Effector memory CD4-positive, alpha-beta T cell (primary cell): Measurements from ENCODE around the gene SH3RF1.

ENCODE experiments used
- DNase-seq, 3 donors: peaks; one replicate each; pipeline ENCODE4 v3.0.0-alpha.2; 2020
- H3K27ac ChIP-seq: 2 replicates; pipeline ENCODE4 v1.7.0; 2013; ENCODE audit warnings: mild to moderate bottlenecking, low read length, moderate library complexity; ENCODE audit not compliant: insufficient read depth, poor library complexity, severe bottlenecking
- H3K27me3 ChIP-seq: replicated peaks from 2 replicates; pipeline ENCODE4 v1.7.0; 2013; ENCODE audit warnings: mild to moderate bottlenecking, low read length; ENCODE audit not compliant: insufficient read depth, control insufficient read depth, poor library complexity, severe bottlenecking
- H3K36me3 ChIP-seq: 2 replicates; pipeline ENCODE4 v1.7.0; 2013; ENCODE audit warnings: mild to moderate bottlenecking, low read length, moderate library complexity; ENCODE audit not compliant: control insufficient read depth, insufficient read depth
- H3K4me1 ChIP-seq: 2 replicates; pipeline ENCODE4 v1.7.0; 2013; ENCODE audit warnings: low read length, mild to moderate bottlenecking; ENCODE audit not compliant: control insufficient read depth, insufficient read depth, poor library complexity, severe bottlenecking
- H3K4me3 ChIP-seq: 2 replicates; pipeline ENCODE4 v1.7.0; 2013; ENCODE audit warnings: low read length, low read depth, mild to moderate bottlenecking; ENCODE audit not compliant: insufficient read depth, poor library complexity, severe bottlenecking
- H3K9me3 ChIP-seq: 2 replicates; pipeline ENCODE4 v1.7.0; 2013; ENCODE audit warnings: mild to moderate bottlenecking, low read length, moderate library complexity; ENCODE audit not compliant: control insufficient read depth

SH3RF1 gene

GRCh38 chr4:169102026-169102425 lies 168.7 kb downstream of the SH3RF1 start:
- H3K27ac ChIP-seq, result no peak overlapping the region
- H3K4me3 ChIP-seq, result no peak overlapping the region
- no peak for DNase-seq

DNA sequence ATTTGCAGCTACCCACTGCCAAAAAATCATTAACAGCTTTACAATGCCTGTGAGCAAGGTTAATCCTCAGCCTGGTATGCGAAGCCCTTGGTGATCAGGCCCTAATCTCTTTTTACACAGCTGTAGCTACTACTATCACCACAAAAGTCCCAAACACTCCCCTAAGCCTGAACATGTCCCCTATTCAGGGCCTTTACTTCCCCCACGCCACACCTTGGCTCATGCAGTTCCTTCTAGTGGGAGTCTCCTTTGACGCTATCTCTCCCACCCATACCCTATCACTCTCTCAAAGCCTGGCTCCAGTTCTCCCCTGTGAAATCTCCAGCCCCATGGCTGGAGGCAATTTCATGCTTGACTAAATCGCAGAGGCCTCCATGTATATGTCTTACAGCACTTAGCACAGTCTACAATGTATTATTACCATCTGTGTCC lies 170.1 kb downstream of the SH3RF1 start:
- H3K36me3 ChIP-seq, result no peaks in the 10 kb centered on the region
- no peak for DNase-seq
- H3K4me1 ChIP-seq, result no peaks in the 10 kb centered on the region
- H3K4me3 ChIP-seq, result no peak overlapping the region
- no peak overlapping the region for H3K27ac ChIP-seq
- H3K27me3 ChIP-seq, result no peaks in the 10 kb centered on the region
- no peaks in the 10 kb centered on the region for H3K9me3 ChIP-seq

More at GRCh38 chr4:169102026-169102425, 168.7 kb downstream of the SH3RF1 start:
- Histone ChIP-seq H3K4me1 (no peaks in the 10 kb centered on the region), H3K9me3 (no peaks in the 10 kb centered on the region), H3K27me3 (no peaks in the 10 kb centered on the region), H3K36me3 (no peaks in the 10 kb centered on the region)

GRCh38 chr4:169099771-169100180 lies 171.0 kb downstream of the SH3RF1 start:
- H3K9me3 ChIP-seq, result no peaks in the 10 kb centered on the region
- no peaks in the 10 kb centered on the region for H3K27me3 ChIP-seq
- no peak overlapping the region for H3K27ac ChIP-seq
- no peak overlapping the region for H3K4me3 ChIP-seq
- no peak for DNase-seq
- H3K36me3 ChIP-seq, result no peaks in the 10 kb centered on the region
- no peaks in the 10 kb centered on the region for H3K4me1 ChIP-seq

DNA sequence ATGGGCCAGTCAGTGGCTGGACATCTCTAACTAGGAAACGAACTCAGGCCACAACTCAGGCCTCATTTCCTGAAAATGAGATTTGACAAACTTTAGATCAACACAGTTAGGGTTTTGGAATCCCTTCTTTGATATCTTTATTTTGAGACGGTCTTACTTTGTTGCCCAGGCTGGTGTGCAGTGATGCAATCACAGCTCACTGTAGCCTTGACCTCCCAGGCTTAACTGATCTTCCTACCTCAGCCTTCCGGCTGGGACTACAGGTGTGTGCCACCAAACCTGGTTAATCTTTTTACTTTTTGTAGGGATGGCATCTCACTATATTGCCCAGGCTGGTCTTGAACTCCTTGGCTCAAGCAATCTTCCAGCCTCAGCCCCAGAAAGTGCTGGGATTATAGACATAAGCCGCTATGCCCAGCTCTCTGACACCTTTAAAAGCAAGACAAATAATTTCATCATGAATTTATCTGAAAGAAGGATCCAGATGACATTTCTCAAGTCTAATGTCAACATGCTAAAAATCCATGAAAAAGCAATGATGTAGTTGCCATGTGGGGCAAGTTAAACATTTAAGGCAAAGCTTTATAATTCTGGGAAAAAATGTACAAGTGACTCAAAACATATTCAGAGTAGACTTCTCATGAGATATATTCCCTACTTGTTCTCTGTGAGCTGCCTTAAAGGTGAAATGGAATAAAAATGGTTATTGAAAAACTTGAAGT lies 171.6 kb downstream of the SH3RF1 start:
- Histone ChIP-seq H3K36me3 (no peaks in the 10 kb centered on the region), H3K27ac (no peak overlapping the region), H3K4me1 (no peaks in the 10 kb centered on the region), H3K4me3 (no peak overlapping the region), H3K9me3 (no peaks in the 10 kb centered on the region), H3K27me3 (no peaks in the 10 kb centered on the region)
- no peak for DNase-seq

DNA sequence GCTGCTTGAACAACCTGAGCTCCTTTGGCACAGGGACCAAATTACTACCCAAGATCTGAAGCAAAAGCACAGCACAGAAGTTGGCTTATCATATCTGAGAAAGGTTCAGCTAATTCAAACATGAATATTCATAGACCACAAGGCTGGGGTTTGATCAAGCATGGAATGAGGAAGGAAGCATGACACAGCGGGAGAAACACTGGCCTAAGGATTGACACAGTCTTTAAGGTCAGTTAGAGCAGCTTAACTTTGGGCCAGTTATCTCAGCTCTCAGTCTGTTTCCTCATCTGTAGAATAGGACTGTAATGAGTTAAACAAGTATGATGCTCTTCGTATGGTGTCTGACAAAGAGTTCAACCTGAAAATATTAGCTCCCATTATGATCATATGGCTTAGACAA lies 172.2 kb downstream of the SH3RF1 start:
- Histone ChIP-seq H3K27ac (no peak overlapping the region), H3K27me3 (no peaks in the 10 kb centered on the region), H3K4me1 (no peaks in the 10 kb centered on the region), H3K4me3 (no peak overlapping the region), H3K9me3 (no peaks in the 10 kb centered on the region), H3K36me3 (no peaks in the 10 kb centered on the region)
- no peak for DNase-seq

DNA sequence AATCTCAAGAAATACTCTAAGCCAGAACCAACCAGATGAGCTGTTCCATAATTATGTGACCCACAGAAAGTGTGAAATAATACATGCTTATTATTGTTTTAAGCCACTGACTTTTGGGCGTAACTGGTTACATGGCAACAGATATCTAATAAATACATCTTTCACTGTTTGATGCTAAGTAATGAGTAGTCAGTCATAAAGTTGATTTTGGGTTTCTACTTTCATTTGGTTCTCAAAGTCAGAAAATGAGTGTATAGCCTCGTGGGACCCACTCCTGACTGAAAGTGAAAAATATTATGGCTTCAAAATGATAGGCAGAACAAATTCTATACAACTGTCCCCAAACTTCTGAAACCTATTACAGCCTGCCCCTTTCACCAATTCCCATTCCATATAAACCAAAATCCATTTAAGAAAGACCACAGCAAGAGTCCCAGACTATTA lies 172.7 kb downstream of the SH3RF1 start:
- Histone ChIP-seq H3K4me1 (no peaks in the 10 kb centered on the region), H3K4me3 (no peak overlapping the region), H3K27ac (no peak overlapping the region), H3K36me3 (no peaks in the 10 kb centered on the region), H3K9me3 (no peaks in the 10 kb centered on the region), H3K27me3 (no peaks in the 10 kb centered on the region)
- no peak for DNase-seq

GRCh38 chr4:169096221-169096620 lies 174.5 kb downstream of the SH3RF1 start:
- H3K27ac ChIP-seq, result no peak overlapping the region
- no peaks in the 10 kb centered on the region for H3K9me3 ChIP-seq
- no peaks in the 10 kb centered on the region for H3K27me3 ChIP-seq
- H3K36me3 ChIP-seq, result no peaks in the 10 kb centered on the region
- no peaks in the 10 kb centered on the region for H3K4me1 ChIP-seq
- DNase-seq, result no peak
- H3K4me3 ChIP-seq, result no peak overlapping the region

GRCh38 chr4:169094656-169095231 lies 176.0 kb downstream of the SH3RF1 start:
- no peaks in the 10 kb centered on the region for H3K27me3 ChIP-seq
- no peak overlapping the region for H3K4me3 ChIP-seq
- H3K9me3 ChIP-seq, result no peaks in the 10 kb centered on the region
- H3K4me1 ChIP-seq, result no peaks in the 10 kb centered on the region
- no peak for DNase-seq
- H3K36me3 ChIP-seq, result no peaks in the 10 kb centered on the region
- H3K27ac ChIP-seq, result no peak overlapping the region

DNA sequence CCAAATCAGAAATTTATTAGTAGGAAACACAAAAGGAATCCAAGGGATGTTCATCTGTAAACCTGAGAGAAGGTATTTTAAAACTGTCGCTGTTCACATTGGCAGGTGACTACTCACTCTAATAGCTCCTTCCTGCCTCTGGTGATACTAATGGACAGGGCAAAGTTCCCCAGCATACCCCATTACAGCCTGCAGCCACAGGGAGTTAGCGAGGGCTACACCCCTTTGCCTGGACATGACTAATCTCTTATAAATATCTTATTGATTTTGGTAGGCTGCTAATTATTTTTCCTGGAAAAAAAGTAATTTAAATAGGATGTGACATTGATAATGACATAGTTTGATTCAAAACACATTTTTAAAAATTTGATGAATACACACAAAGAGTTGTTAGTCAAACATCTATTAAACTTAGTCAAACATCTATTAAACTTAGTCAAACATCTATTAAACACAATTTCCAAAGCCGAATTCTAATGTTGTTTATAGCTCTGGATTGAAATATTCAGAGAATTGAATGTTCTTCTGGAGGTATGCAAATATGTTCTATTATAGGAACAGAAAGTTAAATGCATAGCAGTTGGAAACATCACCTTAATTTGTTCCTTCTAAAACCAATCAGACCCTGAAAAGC lies 177.8 kb downstream of the SH3RF1 start:
- no peaks in the 10 kb centered on the region for H3K9me3 ChIP-seq
- H3K27me3 ChIP-seq, result no peaks in the 10 kb centered on the region
- no peaks in the 10 kb centered on the region for H3K36me3 ChIP-seq
- no peaks in the 10 kb centered on the region for H3K4me1 ChIP-seq
- DNase-seq, result no peak
- H3K4me3 ChIP-seq, result no peak overlapping the region
- H3K27ac ChIP-seq, result no peak overlapping the region
